ENCODE results near the gene AK8. TPM values are rescaled to one million over a fixed set of nuclear protein-coding genes. Genes with fewer than 3 reads are reported as not detected.

AK8 gene
- total and polyA plus RNA-seq, 2 experiments from 2014 or later, result 0.40 to 4.5 TPM

GRCh38 chr9:132820169-132820944 lies 57.7 kb downstream of the AK8 start:
- Histone ChIP-seq H3K9me3 (ENCODE audit: low read depth) (no peaks in the 10 kb centered on the region), H3K9me2 (replicated peaks; ENCODE audit: insufficient read depth) (no peaks in the 10 kb centered on the region), H3K79me2 (no peaks in the 10 kb centered on the region), H3K4me2 (no peak overlapping the region), H3K27ac (no peak overlapping the region), H3K4me1 (ENCODE audit: insufficient read depth) (no peaks in the 10 kb centered on the region), H3K36me3 (replicated peaks; ENCODE audit: insufficient read depth, low read depth) (no peaks in the 10 kb centered on the region), H4K20me1 (ENCODE audit: insufficient read depth, poor library complexity, severe bottlenecking) (no peaks in the 10 kb centered on the region), H2AFZ (no peak overlapping the region), H3K27me3 (peaks cover 4% of the 10 kb centered on the region), H3K4me3 (no peak overlapping the region)
- DNase-seq (ENCODE audit: low spot score), result no peak
- TF ChIP-seq EZH2 (IDR thresholded peaks at IDR 0.05; ENCODE audit: borderline replicate concordance), result no peak
- TF ChIP-seq EZH2phosphoT487 (IDR thresholded peaks at IDR 0.05; ENCODE audit: low read depth, severe bottlenecking, unreplicated experiment), result no peak
- TF ChIP-seq CTCF (IDR thresholded peaks at IDR 0.05; ENCODE audit: poor library complexity), result no peak
- 73% methylated on average over 11 of the region's 11 CpGs for WGBS (ENCODE audit: low lambda C conversion rate, missing lambda C conversion rate)

- WGBS (ENCODE audit: low lambda C conversion rate, missing lambda C conversion rate), result 77% methylated on average over 4 of the region's 4 CpGs
- Histone ChIP-seq H3K9me2 (replicated peaks; ENCODE audit: insufficient read depth) (no peaks in the 10 kb centered on the region), H3K27me3 (peaks cover 4% of the 10 kb centered on the region), H3K9me3 (ENCODE audit: low read depth) (no peaks in the 10 kb centered on the region), H3K4me1 (ENCODE audit: insufficient read depth) (no peaks in the 10 kb centered on the region), H3K4me2 (no peak overlapping the region), H3K27ac (no peak overlapping the region), H3K79me2 (no peaks in the 10 kb centered on the region), H4K20me1 (ENCODE audit: insufficient read depth, poor library complexity, severe bottlenecking) (no peaks in the 10 kb centered on the region), H2AFZ (no peak overlapping the region), H3K4me3 (no peak overlapping the region), H3K36me3 (replicated peaks; ENCODE audit: insufficient read depth, low read depth) (no peaks in the 10 kb centered on the region)
- no peak for DNase-seq (ENCODE audit: low spot score)
- TF ChIP-seq CTCF (IDR thresholded peaks at IDR 0.05; ENCODE audit: poor library complexity) (no peak), EZH2 (IDR thresholded peaks at IDR 0.05; ENCODE audit: borderline replicate concordance) (no peak), EZH2phosphoT487 (IDR thresholded peaks at IDR 0.05; ENCODE audit: low read depth, severe bottlenecking, unreplicated experiment) (no peak)
Observed at GRCh38 chr9:132818588-132818987, 59.5 kb downstream of the AK8 start.

- H3K9me2 ChIP-seq (replicated peaks; ENCODE audit: insufficient read depth), result no peaks in the 10 kb centered on the region
- DNase-seq (ENCODE audit: low spot score), result no peak
- 92% methylated on average over 14 of the region's 14 CpGs for WGBS (ENCODE audit: low lambda C conversion rate, missing lambda C conversion rate)
- H3K79me2 ChIP-seq, result no peaks in the 10 kb centered on the region
- TF ChIP-seq CTCF (IDR thresholded peaks at IDR 0.05; ENCODE audit: poor library complexity), result no peak
- no peak for TF ChIP-seq EZH2phosphoT487 (IDR thresholded peaks at IDR 0.05; ENCODE audit: low read depth, severe bottlenecking, unreplicated experiment)
- no peak for TF ChIP-seq EZH2 (IDR thresholded peaks at IDR 0.05; ENCODE audit: borderline replicate concordance)
- H3K4me1 ChIP-seq (ENCODE audit: insufficient read depth), result no peaks in the 10 kb centered on the region
- no peaks in the 10 kb centered on the region for H4K20me1 ChIP-seq (ENCODE audit: insufficient read depth, poor library complexity, severe bottlenecking)
- no peak overlapping the region for H3K4me2 ChIP-seq
- H3K27me3 ChIP-seq, result peaks cover 4% of the 10 kb centered on the region
- no peaks in the 10 kb centered on the region for H3K36me3 ChIP-seq (replicated peaks; ENCODE audit: insufficient read depth, low read depth)
- H3K27ac ChIP-seq, result no peak overlapping the region
- H3K4me3 ChIP-seq, result no peak overlapping the region
- H2AFZ ChIP-seq, result no peak overlapping the region
- H3K9me3 ChIP-seq (ENCODE audit: low read depth), result no peaks in the 10 kb centered on the region
Observed at GRCh38 chr9:132814937-132815336, 63.1 kb downstream of the AK8 start.
